ENCODE measurements around the gene SLC30A1. TPM values are rescaled to one million over a fixed set of nuclear protein-coding genes. Genes with fewer than 3 reads are reported as not detected.
"Not testable (repeated sequence)": the region's sequence is repeated elsewhere in the genome, so short reads cannot be mapped to it uniquely, and the experiment has no call there.

The SLC30A1 gene
- total RNA-seq, 4 donors from 2014 or later: 1.3 to 3.0 (median 2.1) TPM

- Histone ChIP-seq H3K9me3 (no peaks in the 10 kb centered on the region), H3K4me1 (no peaks in the 10 kb centered on the region)
- intact Hi-C loops (cut with DNase I; ENCODE audit: low total_unique reads): no loop called here
Observed at GRCh38 chr1:211543025-211543424, 35.9 kb downstream of the SLC30A1 start.

GRCh38 chr1:211541720-211542477 lies 37.1 kb downstream of the SLC30A1 start:
- H3K27me3 ChIP-seq: no peaks in the 10 kb centered on the region
- no peaks in the 10 kb centered on the region for H3K4me1 ChIP-seq
- DNase-seq (no peak), ATAC-seq (no peak)
- H3K9me3 ChIP-seq: no peaks in the 10 kb centered on the region
- intact Hi-C loops (cut with DNase I; ENCODE audit: low total_unique reads): no loop called here
- no peak overlapping the region for H3K27ac ChIP-seq
- in situ Hi-C loops (cut with MboI; ENCODE audit: low sequenced_read_pairs in 4 of 4): no loop called here
- H3K4me3 ChIP-seq: no peak overlapping the region
- H3K36me3 ChIP-seq: no peaks in the 10 kb centered on the region
- TF ChIP-seq CTCF (IDR thresholded peaks at IDR 0.05 in 4 of 5, conservative IDR thresholded peaks at IDR 0.05 in 1 of 5): no peak
- TF ChIP-seq POLR2A (IDR thresholded peaks at IDR 0.05): no peak

More at GRCh38 chr1:211543025-211543424, 35.9 kb downstream of the SLC30A1 start:
- Histone ChIP-seq H3K4me3 (no peak overlapping the region), H3K27ac (no peak overlapping the region), H3K27me3 (no peaks in the 10 kb centered on the region), H3K36me3 (no peaks in the 10 kb centered on the region)
- DNase-seq (no peak), ATAC-seq (no peak)
- TF ChIP-seq CTCF (IDR thresholded peaks at IDR 0.05 in 4 of 5, conservative IDR thresholded peaks at IDR 0.05 in 1 of 5) (no peak), POLR2A (IDR thresholded peaks at IDR 0.05) (no peak)
- in situ Hi-C loops (cut with MboI; ENCODE audit: low sequenced_read_pairs in 4 of 4): no loop called here

DNA sequence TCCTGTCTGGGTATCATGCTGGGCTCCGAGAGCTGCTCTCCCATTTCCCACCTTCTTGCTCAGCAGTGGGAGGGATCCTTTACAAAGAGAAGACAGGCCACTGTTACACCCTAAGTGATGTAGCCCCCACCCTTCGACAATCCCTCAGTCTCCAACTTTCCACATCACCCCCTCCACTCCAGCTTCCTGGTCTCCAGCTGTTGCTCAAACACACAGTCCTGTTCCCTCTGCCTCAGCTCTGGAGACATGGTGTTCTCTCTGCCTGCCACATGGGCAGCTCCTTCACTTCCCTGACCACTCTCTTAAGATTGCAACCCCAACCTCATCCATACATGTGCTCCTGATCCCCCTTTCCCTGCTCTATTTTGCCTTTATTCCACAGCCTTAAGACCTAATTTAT lies 37.7 kb downstream of the SLC30A1 start:
- ATAC-seq (no peak), DNase-seq (no peak)
- no peaks in the 10 kb centered on the region for H3K36me3 ChIP-seq
- TF ChIP-seq POLR2A (IDR thresholded peaks at IDR 0.05) (no peak), CTCF (IDR thresholded peaks at IDR 0.05 in 4 of 5, conservative IDR thresholded peaks at IDR 0.05 in 1 of 5) (no peak)
- no peaks in the 10 kb centered on the region for H3K4me1 ChIP-seq
- no peaks in the 10 kb centered on the region for H3K9me3 ChIP-seq
- intact Hi-C loops (cut with DNase I; ENCODE audit: low total_unique reads) (no loop called here), in situ Hi-C loops (cut with MboI; ENCODE audit: low sequenced_read_pairs in 4 of 4) (no loop called here)
- H3K27ac ChIP-seq: no peak overlapping the region
- no peak overlapping the region for H3K4me3 ChIP-seq
- H3K27me3 ChIP-seq: no peaks in the 10 kb centered on the region

DNA sequence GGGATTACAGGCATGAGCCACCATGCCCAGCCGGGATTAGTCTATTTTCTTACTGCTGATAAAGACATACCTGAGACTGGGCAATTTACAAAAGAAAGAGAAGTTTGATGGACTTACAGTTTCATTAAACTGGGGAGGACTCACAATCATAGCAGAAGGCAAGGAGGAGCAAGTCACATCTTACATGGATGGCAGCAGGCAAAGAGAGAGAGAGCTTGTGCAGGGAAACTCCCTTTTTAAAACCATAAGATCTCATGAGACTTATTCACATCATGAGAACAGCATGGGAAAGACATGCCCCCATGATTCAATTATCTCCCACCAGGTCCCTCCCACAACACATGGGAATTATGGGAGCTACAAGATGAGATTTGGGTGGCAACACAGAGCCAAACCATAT lies 38.1 kb downstream of the SLC30A1 start:
- H3K27me3 ChIP-seq; ATAC-seq; DNase-seq; H3K36me3 ChIP-seq; H3K4me3 ChIP-seq; H3K9me3 ChIP-seq; H3K4me1 ChIP-seq; in situ Hi-C loops (cut with MboI; ENCODE audit: low sequenced_read_pairs in 4 of 4); H3K27ac ChIP-seq; intact Hi-C loops (cut with DNase I; ENCODE audit: low total_unique reads): not testable (repeated sequence)

GRCh38 chr1:211538287-211538686 lies 40.7 kb downstream of the SLC30A1 start:
- ATAC-seq (no peak), DNase-seq (no peak)
- TF ChIP-seq POLR2A (IDR thresholded peaks at IDR 0.05) (no peak), CTCF (IDR thresholded peaks at IDR 0.05 in 4 of 5, conservative IDR thresholded peaks at IDR 0.05 in 1 of 5) (no peak)
- Histone ChIP-seq H3K9me3 (no peaks in the 10 kb centered on the region), H3K27me3 (no peaks in the 10 kb centered on the region), H3K4me1 (no peaks in the 10 kb centered on the region), H3K36me3 (no peaks in the 10 kb centered on the region), H3K27ac (no peak overlapping the region), H3K4me3 (no peak overlapping the region)
- intact Hi-C loops (cut with DNase I; ENCODE audit: low total_unique reads): no loop called here
- in situ Hi-C loops (cut with MboI; ENCODE audit: low sequenced_read_pairs in 4 of 4): no loop called here
